C4-2B (cell line): ENCODE results near the gene GKN2.

Source experiments
- CTCF ChIP-seq: fragments of 450-650 bp; conservative IDR thresholded peaks from 2 replicates; pipeline ENCODE4 v1.5.1; 2017; ENCODE audit warnings: mild to moderate bottlenecking
- ZFX ChIP-seq: fragments of 450-650 bp; IDR thresholded peaks from 2 replicates; pipeline ENCODE4 v1.6.1; 2017

GRCh38 chr2:68993660-68994059, 41.0 kb upstream of the GKN2 start:
- TF ChIP-seq CTCF (no peak), ZFX (no peak)
